Kidney (tissue), 14 donors: ENCODE data around the gene USP6NL. TPM values are rescaled to one million over a fixed set of nuclear protein-coding genes. Genes with fewer than 3 reads are reported as not detected.
A peak's percentile ranks its signal among the peaks of the same experiment; 100 is the strongest.

Experiments used
- DNase-seq, 5 donors: peaks; one replicate each; pipeline ENCODE4 v3.0.0-alpha.2; 2013 to 2020
- FAIRE-seq: peaks from 2 replicates; lab custom pipeline; 2012; peaks lifted over from hg19 to GRCh38; lab: Jason Lieb, UNC
- H3K27ac ChIP-seq, 2 donors: one replicate each; pipeline ENCODE4 v1.7.0; 2013; ENCODE audit warnings: low read depth in 2 of 2, low read length in 2 of 2, inconsistent platforms in 1 of 2
- H3K27me3 ChIP-seq: one replicate; pipeline ENCODE4 v1.7.1; 2013; ENCODE audit warnings: low read length, inconsistent platforms; ENCODE audit not compliant: control insufficient read depth, insufficient read depth
- H3K36me3 ChIP-seq, 3 donors: one replicate each; pipeline versions ENCODE4 v1.7.0 to v1.7.1; 2013; ENCODE audit warnings: low read length in 3 of 3, control low read depth in 1 of 3, inconsistent platforms in 1 of 3; ENCODE audit not compliant: insufficient read depth in 3 of 3, control insufficient read depth in 2 of 3
- H3K4me1 ChIP-seq, 3 donors: one replicate each; pipeline versions ENCODE4 v1.7.0 to v1.7.1; 2013; ENCODE audit warnings: low read length in 3 of 3, inconsistent platforms in 1 of 3, low read depth in 1 of 3; ENCODE audit not compliant: control insufficient read depth in 2 of 3, insufficient read depth in 2 of 3
- H3K4me3 ChIP-seq, 3 donors: one replicate each; pipeline versions ENCODE4 v1.7.0 to v1.8.1; 2013; ENCODE audit warnings: low read length in 3 of 3, control low read depth in 1 of 3, inconsistent platforms in 1 of 3
- H3K9ac ChIP-seq, 3 donors: one replicate each; pipeline versions ENCODE4 v1.7.0 to v1.7.1; 2013; ENCODE audit warnings: low read length in 3 of 3, control low read depth in 1 of 3, inconsistent platforms in 1 of 3
- H3K9me3 ChIP-seq, 3 donors: one replicate each; pipeline versions ENCODE4 v1.7.0 to v1.7.1; 2013; ENCODE audit warnings: low read length in 3 of 3, control low read depth in 1 of 3, inconsistent platforms in 1 of 3; ENCODE audit not compliant: control insufficient read depth in 2 of 3, insufficient read depth in 1 of 3
- intact Hi-C: fragments of 100-400 bp; cut with DNase I; formaldehyde crosslinking; loops from one replicate; pipeline ENCODE4 v1.11.1; 2022
- polyA plus RNA-seq: library from polyadenylated mRNA; stranded (reverse); fragments of 350-450 nt; fragmentation: Illumina TruSeq; extraction: RNeasy Lipid Tissue Mini Kit (QIAGEN cat#74804); gene quantifications from one replicate; pipeline ENCODE4 v1.2.3, GENCODE V29; 2014; ENCODE audit warnings: low read depth, low replicate concordance; ENCODE audit not compliant: insufficient read depth
- total RNA-seq: library from RNA; stranded (reverse); fragmentation: NEBNext Ultra II Directional; extraction: Animal tissue kit (Norgen Biotek cat#: 25700); gene quantifications from one replicate; pipeline ENCODE4 v1.2.1, GENCODE V29; 2021
- TF ChIP-seq, protein P1 (sequence below): IDR thresholded peaks from 3 replicates; pipeline ENCODE4 v1.5.1; 2012; ENCODE audit warnings: mild to moderate bottlenecking, moderate library complexity, borderline replicate concordance; ENCODE audit not compliant: insufficient read depth; ENCODE audit errors: extremely low read depth
- donor health status: control.
- donor health status: control.
- donor health status: control.
- donor health status: control.
- donor health status: control.
- donor health status: DM: yes; HTN: yes; CAD: no.
- donor health status: Normal renal cell carcinoma (clear cell type).

The USP6NL gene
- total and polyA plus RNA-seq, 2 donors from 2014 or later, result 4.5 to 17.7 TPM

DNA sequence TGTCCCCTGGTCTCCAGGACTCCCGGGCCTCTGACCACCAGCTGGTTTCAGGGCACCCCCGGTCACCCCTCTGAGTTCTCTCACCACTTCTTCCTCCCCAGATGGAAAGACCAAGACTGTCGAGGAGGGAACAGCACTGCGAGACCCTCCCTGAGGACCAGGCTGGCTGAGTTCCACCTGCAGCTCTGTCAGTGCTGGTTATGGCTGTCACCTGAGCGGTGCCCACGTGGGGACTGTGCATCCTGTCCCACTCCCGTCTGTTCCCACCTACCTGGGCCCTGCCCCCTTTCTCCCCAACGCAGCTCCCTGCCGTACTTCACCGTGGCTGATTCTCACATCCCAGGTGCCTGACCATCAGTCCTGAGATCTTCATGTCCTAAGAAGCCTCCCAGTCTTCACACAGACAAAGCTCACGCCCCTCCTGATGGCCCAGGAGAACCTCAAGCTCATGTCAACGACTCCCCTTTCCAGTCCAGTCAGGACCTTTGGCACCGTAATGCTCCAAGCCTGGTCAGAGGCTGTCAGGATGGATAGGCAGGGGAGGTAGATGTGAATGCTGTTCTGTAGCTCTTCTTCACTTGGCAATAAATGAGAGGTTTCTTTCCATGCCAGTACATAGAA lies 159.7 kb downstream of the USP6NL start:
- TF ChIP-seq, protein P1, sequence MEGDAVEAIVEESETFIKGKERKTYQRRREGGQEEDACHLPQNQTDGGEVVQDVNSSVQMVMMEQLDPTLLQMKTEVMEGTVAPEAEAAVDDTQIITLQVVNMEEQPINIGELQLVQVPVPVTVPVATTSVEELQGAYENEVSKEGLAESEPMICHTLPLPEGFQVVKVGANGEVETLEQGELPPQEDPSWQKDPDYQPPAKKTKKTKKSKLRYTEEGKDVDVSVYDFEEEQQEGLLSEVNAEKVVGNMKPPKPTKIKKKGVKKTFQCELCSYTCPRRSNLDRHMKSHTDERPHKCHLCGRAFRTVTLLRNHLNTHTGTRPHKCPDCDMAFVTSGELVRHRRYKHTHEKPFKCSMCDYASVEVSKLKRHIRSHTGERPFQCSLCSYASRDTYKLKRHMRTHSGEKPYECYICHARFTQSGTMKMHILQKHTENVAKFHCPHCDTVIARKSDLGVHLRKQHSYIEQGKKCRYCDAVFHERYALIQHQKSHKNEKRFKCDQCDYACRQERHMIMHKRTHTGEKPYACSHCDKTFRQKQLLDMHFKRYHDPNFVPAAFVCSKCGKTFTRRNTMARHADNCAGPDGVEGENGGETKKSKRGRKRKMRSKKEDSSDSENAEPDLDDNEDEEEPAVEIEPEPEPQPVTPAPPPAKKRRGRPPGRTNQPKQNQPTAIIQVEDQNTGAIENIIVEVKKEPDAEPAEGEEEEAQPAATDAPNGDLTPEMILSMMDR, result no peak
- FAIRE-seq, result no peak
- intact Hi-C loops, result no loop called here
- Histone ChIP-seq H3K27me3 (no peaks in the 10 kb centered on the region), H3K4me3 (no peak overlapping the region), H3K9me3 (no peaks in the 10 kb centered on the region), H3K27ac (no peak overlapping the region), H3K9ac (no peak overlapping the region), H3K4me1 (no peaks in the 10 kb centered on the region), H3K36me3 (no peaks in the 10 kb centered on the region)
- DNase-seq, result peak in 1 of 5 donors; percentile 53

GRCh38 chr10:11450427-11450826 lies 161.0 kb downstream of the USP6NL start:
- DNase-seq (peak in 1 of 5 donors; percentile 49), FAIRE-seq (no peak)
- Histone ChIP-seq H3K4me1 (no peaks in the 10 kb centered on the region), H3K9ac (no peak overlapping the region), H3K4me3 (no peak overlapping the region), H3K27ac (no peak overlapping the region), H3K9me3 (no peaks in the 10 kb centered on the region), H3K36me3 (no peaks in the 10 kb centered on the region), H3K27me3 (no peaks in the 10 kb centered on the region)
- intact Hi-C loops, result no loop called here
- TF ChIP-seq, protein P1, result no peak

DNA sequence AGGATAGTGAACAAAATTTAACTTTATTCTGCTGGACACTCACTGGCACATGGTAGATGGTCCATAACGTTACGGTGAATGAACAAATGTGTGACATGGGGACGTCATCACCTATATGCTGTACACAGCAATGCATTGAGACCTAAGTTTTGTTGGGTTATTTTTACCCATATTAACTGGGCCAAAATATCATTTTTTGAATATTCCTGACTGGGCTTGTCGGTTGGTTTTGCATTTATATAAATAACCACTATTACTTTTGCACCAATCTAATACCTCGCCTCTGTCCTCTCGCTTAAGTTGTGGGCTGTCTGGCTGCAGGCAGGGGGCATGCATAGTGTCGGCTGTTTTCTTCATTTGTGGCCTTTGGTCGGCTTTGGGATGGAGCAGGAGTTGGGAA lies 161.7 kb downstream of the USP6NL start:
- intact Hi-C loops, result no loop called here
- TF ChIP-seq, protein P1, result no peak
- H3K36me3 ChIP-seq, result no peaks in the 10 kb centered on the region
- no peak overlapping the region for H3K4me3 ChIP-seq
- no peak overlapping the region for H3K9ac ChIP-seq
- H3K9me3 ChIP-seq, result no peaks in the 10 kb centered on the region
- H3K27ac ChIP-seq, result no peak overlapping the region
- no peak for DNase-seq
- FAIRE-seq, result no peak
- H3K27me3 ChIP-seq, result no peaks in the 10 kb centered on the region
- no peaks in the 10 kb centered on the region for H3K4me1 ChIP-seq
